ENCODE measurements around the gene CIZ1. TPM values are rescaled to one million over a fixed set of nuclear protein-coding genes. Genes with fewer than 3 reads are reported as not detected.

CIZ1 gene
- total and polyA plus RNA-seq, 2 of the 13 experiments (the other 11 are each of a cell fraction or from before 2014, with no cell fraction given): 30.6 to 50.3 TPM

- H3K36me3 ChIP-seq (replicated peaks in 1 of 2; ENCODE audit: control insufficient read depth in 1 of 2, insufficient read depth in 2 of 2, low read length in 2 of 2): no peaks in the 10 kb centered on the region
- no peak overlapping the region for H3K27ac ChIP-seq (ENCODE audit: extremely low read length, insufficient read depth, low read length)
- WGBS (ENCODE audit: low lambda C conversion rate): 56% methylated on average over 6 of the region's 9 CpGs
- H3K4me1 ChIP-seq (ENCODE audit: insufficient read depth, low read length): peaks cover 43% of the 10 kb centered on the region
- DNase-seq (ENCODE audit: low spot score): no peak
- ChIA-PET POLR2A (no interaction called here), CTCF (ENCODE audit: low intra/inter-chr PET ratio, low total read pairs) (no interaction called here)
- in situ Hi-C loops (cut with HindIII; ENCODE audit: extremely low pct_ligation_motif_present, low pct_unique_long_range_greater_than_20kb) (no loop called here), intact Hi-C loops (cut with micrococcal nuclease; ENCODE audit: unreplicated experiment) (no loop called here)
- ATAC-seq: 0 out of 3 replicates have a peak, but pooled peaks have one; percentile 10
- no peaks in the 10 kb centered on the region for H3K79me2 ChIP-seq (ENCODE audit: insufficient read depth, low read length)
- peaks cover 0 to 17% of the 10 kb centered on the region in 2 experiments; a peak in 4 of 5 replicates for H3K27me3 ChIP-seq (ENCODE audit: control insufficient read depth in 1 of 2, insufficient read depth in 2 of 2, low read length in 2 of 2)
- no peak overlapping the region for H3K4me2 ChIP-seq (ENCODE audit: low read depth, low read length)
- H4K20me1 ChIP-seq (ENCODE audit: insufficient read depth, low read length): no peaks in the 10 kb centered on the region
- no peak overlapping the region for H3K4me3 ChIP-seq (replicated peaks in 1 of 3; ENCODE audit: insufficient read depth in 1 of 3, low read depth in 2 of 3, low read length in 3 of 3)
- BruUV-seq (replicated peaks): no TSS peak
- no peak overlapping the region for H2AFZ ChIP-seq (ENCODE audit: low read length)
- no peaks in the 10 kb centered on the region for H3K9me3 ChIP-seq (ENCODE audit: low read length)
- no peak overlapping the region for H3K9ac ChIP-seq (ENCODE audit: insufficient read depth, low read depth, low read length)
- no peak for FAIRE-seq
- TF ChIP-seq ZNF501 (CRISPR knock-in tag; IDR thresholded peaks at IDR 0.05): no peak
- TF ChIP-seq ZNF441 (CRISPR knock-in tag; IDR thresholded peaks at IDR 0.05; ENCODE audit: borderline replicate concordance): no peak
- no peak for TF ChIP-seq IKZF1 (IDR thresholded peaks at IDR 0.05)
- no peak for TF ChIP-seq FLYWCH1 (CRISPR knock-in tag; IDR thresholded peaks at IDR 0.05)
- no peak for TF ChIP-seq KLF9 (CRISPR knock-in tag; IDR thresholded peaks at IDR 0.05; ENCODE audit: low read depth)
- no peak for TF ChIP-seq SALL1 (CRISPR knock-in tag; IDR thresholded peaks at IDR 0.05)
- TF ChIP-seq, protein P1, sequence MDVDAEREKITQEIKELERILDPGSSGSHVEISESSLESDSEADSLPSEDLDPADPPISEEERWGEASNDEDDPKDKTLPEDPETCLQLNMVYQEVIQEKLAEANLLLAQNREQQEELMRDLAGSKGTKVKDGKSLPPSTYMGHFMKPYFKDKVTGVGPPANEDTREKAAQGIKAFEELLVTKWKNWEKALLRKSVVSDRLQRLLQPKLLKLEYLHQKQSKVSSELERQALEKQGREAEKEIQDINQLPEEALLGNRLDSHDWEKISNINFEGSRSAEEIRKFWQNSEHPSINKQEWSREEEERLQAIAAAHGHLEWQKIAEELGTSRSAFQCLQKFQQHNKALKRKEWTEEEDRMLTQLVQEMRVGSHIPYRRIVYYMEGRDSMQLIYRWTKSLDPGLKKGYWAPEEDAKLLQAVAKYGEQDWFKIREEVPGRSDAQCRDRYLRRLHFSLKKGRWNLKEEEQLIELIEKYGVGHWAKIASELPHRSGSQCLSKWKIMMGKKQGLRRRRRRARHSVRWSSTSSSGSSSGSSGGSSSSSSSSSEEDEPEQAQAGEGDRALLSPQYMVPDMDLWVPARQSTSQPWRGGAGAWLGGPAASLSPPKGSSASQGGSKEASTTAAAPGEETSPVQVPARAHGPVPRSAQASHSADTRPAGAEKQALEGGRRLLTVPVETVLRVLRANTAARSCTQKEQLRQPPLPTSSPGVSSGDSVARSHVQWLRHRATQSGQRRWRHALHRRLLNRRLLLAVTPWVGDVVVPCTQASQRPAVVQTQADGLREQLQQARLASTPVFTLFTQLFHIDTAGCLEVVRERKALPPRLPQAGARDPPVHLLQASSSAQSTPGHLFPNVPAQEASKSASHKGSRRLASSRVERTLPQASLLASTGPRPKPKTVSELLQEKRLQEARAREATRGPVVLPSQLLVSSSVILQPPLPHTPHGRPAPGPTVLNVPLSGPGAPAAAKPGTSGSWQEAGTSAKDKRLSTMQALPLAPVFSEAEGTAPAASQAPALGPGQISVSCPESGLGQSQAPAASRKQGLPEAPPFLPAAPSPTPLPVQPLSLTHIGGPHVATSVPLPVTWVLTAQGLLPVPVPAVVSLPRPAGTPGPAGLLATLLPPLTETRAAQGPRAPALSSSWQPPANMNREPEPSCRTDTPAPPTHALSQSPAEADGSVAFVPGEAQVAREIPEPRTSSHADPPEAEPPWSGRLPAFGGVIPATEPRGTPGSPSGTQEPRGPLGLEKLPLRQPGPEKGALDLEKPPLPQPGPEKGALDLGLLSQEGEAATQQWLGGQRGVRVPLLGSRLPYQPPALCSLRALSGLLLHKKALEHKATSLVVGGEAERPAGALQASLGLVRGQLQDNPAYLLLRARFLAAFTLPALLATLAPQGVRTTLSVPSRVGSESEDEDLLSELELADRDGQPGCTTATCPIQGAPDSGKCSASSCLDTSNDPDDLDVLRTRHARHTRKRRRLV (CRISPR knock-in tag; IDR thresholded peaks at IDR 0.05): no peak
- TF ChIP-seq, protein P2, sequence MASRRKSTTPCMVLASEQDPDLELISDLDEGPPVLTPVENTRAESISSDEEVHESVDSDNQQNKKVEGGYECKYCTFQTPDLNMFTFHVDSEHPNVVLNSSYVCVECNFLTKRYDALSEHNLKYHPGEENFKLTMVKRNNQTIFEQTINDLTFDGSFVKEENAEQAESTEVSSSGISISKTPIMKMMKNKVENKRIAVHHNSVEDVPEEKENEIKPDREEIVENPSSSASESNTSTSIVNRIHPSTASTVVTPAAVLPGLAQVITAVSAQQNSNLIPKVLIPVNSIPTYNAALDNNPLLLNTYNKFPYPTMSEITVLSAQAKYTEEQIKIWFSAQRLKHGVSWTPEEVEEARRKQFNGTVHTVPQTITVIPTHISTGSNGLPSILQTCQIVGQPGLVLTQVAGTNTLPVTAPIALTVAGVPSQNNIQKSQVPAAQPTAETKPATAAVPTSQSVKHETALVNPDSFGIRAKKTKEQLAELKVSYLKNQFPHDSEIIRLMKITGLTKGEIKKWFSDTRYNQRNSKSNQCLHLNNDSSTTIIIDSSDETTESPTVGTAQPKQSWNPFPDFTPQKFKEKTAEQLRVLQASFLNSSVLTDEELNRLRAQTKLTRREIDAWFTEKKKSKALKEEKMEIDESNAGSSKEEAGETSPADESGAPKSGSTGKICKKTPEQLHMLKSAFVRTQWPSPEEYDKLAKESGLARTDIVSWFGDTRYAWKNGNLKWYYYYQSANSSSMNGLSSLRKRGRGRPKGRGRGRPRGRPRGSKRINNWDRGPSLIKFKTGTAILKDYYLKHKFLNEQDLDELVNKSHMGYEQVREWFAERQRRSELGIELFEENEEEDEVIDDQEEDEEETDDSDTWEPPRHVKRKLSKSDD (CRISPR knock-in tag; IDR thresholded peaks at IDR 0.05; ENCODE audit: low read depth): no peak
- TF ChIP-seq SMARCE1 (IDR thresholded peaks at IDR 0.05; ENCODE audit: borderline replicate concordance): no peak
- TF ChIP-seq ADNP (CRISPR knock-in tag; IDR thresholded peaks at IDR 0.05): no peak
- TF ChIP-seq, protein P3, sequence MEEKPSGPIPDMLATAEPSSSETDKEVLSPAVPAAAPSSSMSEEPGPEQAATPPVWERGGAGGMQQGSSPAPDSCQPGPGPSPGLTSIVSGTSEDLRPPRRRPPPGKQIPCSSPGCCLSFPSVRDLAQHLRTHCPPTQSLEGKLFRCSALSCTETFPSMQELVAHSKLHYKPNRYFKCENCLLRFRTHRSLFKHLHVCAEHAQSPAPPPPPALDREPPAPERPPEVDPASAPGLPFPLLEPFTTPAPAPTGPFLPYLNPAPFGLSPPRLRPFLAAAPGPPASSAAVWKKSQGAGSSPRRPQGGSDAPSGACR (CRISPR knock-in tag; IDR thresholded peaks at IDR 0.05): no peak
- TF ChIP-seq, protein P4, sequence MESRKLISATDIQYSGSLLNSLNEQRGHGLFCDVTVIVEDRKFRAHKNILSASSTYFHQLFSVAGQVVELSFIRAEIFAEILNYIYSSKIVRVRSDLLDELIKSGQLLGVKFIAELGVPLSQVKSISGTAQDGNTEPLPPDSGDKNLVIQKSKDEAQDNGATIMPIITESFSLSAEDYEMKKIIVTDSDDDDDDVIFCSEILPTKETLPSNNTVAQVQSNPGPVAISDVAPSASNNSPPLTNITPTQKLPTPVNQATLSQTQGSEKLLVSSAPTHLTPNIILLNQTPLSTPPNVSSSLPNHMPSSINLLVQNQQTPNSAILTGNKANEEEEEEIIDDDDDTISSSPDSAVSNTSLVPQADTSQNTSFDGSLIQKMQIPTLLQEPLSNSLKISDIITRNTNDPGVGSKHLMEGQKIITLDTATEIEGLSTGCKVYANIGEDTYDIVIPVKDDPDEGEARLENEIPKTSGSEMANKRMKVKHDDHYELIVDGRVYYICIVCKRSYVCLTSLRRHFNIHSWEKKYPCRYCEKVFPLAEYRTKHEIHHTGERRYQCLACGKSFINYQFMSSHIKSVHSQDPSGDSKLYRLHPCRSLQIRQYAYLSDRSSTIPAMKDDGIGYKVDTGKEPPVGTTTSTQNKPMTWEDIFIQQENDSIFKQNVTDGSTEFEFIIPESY (CRISPR knock-in tag; IDR thresholded peaks at IDR 0.05): no peak
- TF ChIP-seq KDM3A (CRISPR knock-in tag; IDR thresholded peaks at IDR 0.05; ENCODE audit: low read depth): no peak
- TF ChIP-seq ZFP37 (CRISPR knock-in tag; IDR thresholded peaks at IDR 0.05; ENCODE audit: borderline replicate concordance): no peak
- TF ChIP-seq MAFF (IDR thresholded peaks at IDR 0.05; ENCODE audit: low read depth, low read length): no peak
- TF ChIP-seq NAIF1 (CRISPR knock-in tag; IDR thresholded peaks at IDR 0.05; ENCODE audit: borderline replicate concordance): no peak
- no peak for TF ChIP-seq ZNF143 (CRISPR knock-in tag; IDR thresholded peaks at IDR 0.05)
Observed at GRCh38 chr9:128219831-128220230, 28.5 kb upstream of the CIZ1 start.

Measured in HepG2 (cell line).